ENCODE data around the gene GOLGA5. TPM values are rescaled to one million over a fixed set of nuclear protein-coding genes. Genes with fewer than 3 reads are reported as not detected.

Gene GOLGA5
- total and polyA plus RNA-seq, 2 of the 8 experiments (the other 6 are each of a cell fraction or from before 2014, with no cell fraction given): 13.0 to 25.4 TPM

DNA sequence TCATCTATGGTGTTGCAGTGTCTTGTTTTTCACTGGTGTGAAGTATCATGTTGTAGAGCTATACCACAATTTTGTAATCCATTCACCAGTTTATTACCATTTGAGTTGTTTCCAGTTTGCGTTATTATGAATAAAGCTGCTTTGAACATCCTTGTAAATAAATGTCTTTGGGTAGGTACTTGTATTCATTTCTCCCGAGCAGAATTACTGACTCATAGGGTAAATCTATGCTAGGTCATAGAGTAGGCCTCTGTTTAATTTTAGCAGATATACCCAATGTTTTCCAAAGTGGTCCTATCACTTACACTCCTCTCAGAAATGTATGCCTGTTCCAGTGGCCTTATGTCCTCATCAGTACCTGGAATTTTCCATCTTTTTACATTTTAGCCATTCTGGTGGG lies 6.6 kb upstream of the GOLGA5 start:
- H3K9ac ChIP-seq (replicated peaks in 1 of 4; ENCODE audit: extremely low read depth in 1 of 4, low read depth in 3 of 4, low read length in 3 of 4): no peak overlapping the region
- no peaks in the 10 kb centered on the region for H3K23me2 ChIP-seq (ENCODE audit: low read depth, low read length)
- H3K36me3 ChIP-seq (ENCODE audit: control insufficient read depth in 2 of 4, insufficient read depth in 4 of 4, low read length in 3 of 4): no peaks in the 10 kb centered on the region
- DNase-seq (ENCODE audit: low read depth in 1 of 2, low spot score in 2 of 2): no peak
- no peak overlapping the region for H4K5ac ChIP-seq (ENCODE audit: insufficient read length, low read depth, low read length)
- no peak overlapping the region for H2AFZ ChIP-seq (ENCODE audit: low read length)
- no peak overlapping the region for H2BK120ac ChIP-seq (replicated peaks; ENCODE audit: low read depth, low read length)
- no peaks in the 10 kb centered on the region for H4K20me1 ChIP-seq (replicated peaks in 1 of 2; ENCODE audit: control insufficient read depth in 1 of 2, insufficient read depth in 2 of 2, low read length in 2 of 2)
- H3K79me2 ChIP-seq (ENCODE audit: control insufficient read depth in 1 of 2, insufficient read depth in 2 of 2, low read length in 2 of 2): no peaks in the 10 kb centered on the region
- no peak overlapping the region for H3K27ac ChIP-seq (ENCODE audit: low read depth, low read length)
- no peak overlapping the region for H3K14ac ChIP-seq (ENCODE audit: insufficient read length)
- no peak for FAIRE-seq
- H3K4me2 ChIP-seq (ENCODE audit: insufficient read depth in 1 of 2, low read depth in 2 of 2, low read length in 2 of 2): no peak overlapping the region
- 83% methylated on average over 2 of the region's 2 CpGs; no CpG with 5 or more reads in 1 of the 2 experiments for WGBS, 2 experiments (ENCODE audit: extremely low coverage in 1 of 2, insufficient coverage in 1 of 2, insufficient read length in 1 of 2, insufficient replicate concordance in 2 of 2, low coverage in 1 of 2, low lambda C conversion rate in 2 of 2, missing lambda C conversion rate in 1 of 2)
- H3K79me1 ChIP-seq (ENCODE audit: low read depth, low read length): no peaks in the 10 kb centered on the region
- H3K27me3 ChIP-seq (replicated peaks in 1 of 4; ENCODE audit: control insufficient read depth in 3 of 4, extremely low read depth in 1 of 4, insufficient read depth in 3 of 4, low read length in 3 of 4): no peaks in the 10 kb centered on the region; a peak in 1 of 7 replicates
- H3K4me3 ChIP-seq (ENCODE audit: extremely low read depth in 1 of 4, insufficient read depth in 2 of 4, low read depth in 3 of 4, low read length in 4 of 4): no peak overlapping the region
- no peak overlapping the region for H3K56ac ChIP-seq (replicated peaks; ENCODE audit: insufficient read length, low read depth, low read length)
- POLR2A ChIA-PET (ENCODE audit: partially characterized antibody): interaction anchor here (0.6 kb wide), 1 partner anchor 39 kb away, joined by 3 read pairs; the partner anchor contains the start of gene LGMN
- H2BK15ac ChIP-seq (ENCODE audit: low read length): no peak overlapping the region
- H3K4ac ChIP-seq (replicated peaks; ENCODE audit: insufficient read length, low read depth, low read length): no peak overlapping the region
- H2BK20ac ChIP-seq (ENCODE audit: low read length): no peak overlapping the region
- no peak overlapping the region for H2BK5ac ChIP-seq (ENCODE audit: low read depth, low read length)
- H3K23ac ChIP-seq (ENCODE audit: insufficient read length): no peak overlapping the region
- no peak overlapping the region for H4K91ac ChIP-seq (replicated peaks; ENCODE audit: insufficient read length, low read length)
- no peak overlapping the region for H4K8ac ChIP-seq (ENCODE audit: extremely low read depth, insufficient read depth, low read length)
- no peak overlapping the region for H2AK5ac ChIP-seq (ENCODE audit: low read depth, low read length)
- no peak overlapping the region for H3K18ac ChIP-seq (ENCODE audit: extremely low read depth, low read length)
- H3K9me3 ChIP-seq (ENCODE audit: insufficient read depth in 2 of 2, low read depth in 1 of 2, low read length in 1 of 2): peaks cover 2% of the 10 kb centered on the region in 2 experiments; a peak in 3 of 4 replicates
- peaks cover 0 to 3% (median 0%) of the 10 kb centered on the region in 4 experiments; a peak in 1 of 7 replicates for H3K4me1 ChIP-seq (replicated peaks in 1 of 4; ENCODE audit: control insufficient read depth in 3 of 4, insufficient read depth in 4 of 4, low read length in 3 of 4)
- no peak overlapping the region for H2BK12ac ChIP-seq (ENCODE audit: low read depth, low read length)
- CTCF ChIA-PET (ENCODE audit: partially characterized antibody): interaction anchor here (0.7 to 0.8 kb wide), 2 partner anchors 64 to 73 kb away, joined by 4 read pairs; no protein-coding TSS in a partner anchor
- TF ChIP-seq SP2 (IDR thresholded peaks at IDR 0.05; ENCODE audit: low read length) (no peak), KDM5A (IDR thresholded peaks at IDR 0.05; ENCODE audit: low read length) (no peak), CBX5 (IDR thresholded peaks at IDR 0.05; ENCODE audit: low read depth, low read length) (no peak), RNF2 (IDR thresholded peaks at IDR 0.05; ENCODE audit: borderline replicate concordance, low read depth, low read length, missing control alignments, poor library complexity, severe bottlenecking) (no peak), CBX8 (IDR thresholded peaks at IDR 0.05; ENCODE audit: borderline replicate concordance, low read depth, low read length) (no peak), TAF7 (optimal IDR thresholded peaks at IDR 0.05; ENCODE audit: borderline replicate concordance, low read depth, low read length) (no peak), CTBP2 (IDR thresholded peaks at IDR 0.05; ENCODE audit: borderline replicate concordance, insufficient read depth, insufficient read length, low read length) (no peak)
- TF ChIP-seq, protein P1, sequence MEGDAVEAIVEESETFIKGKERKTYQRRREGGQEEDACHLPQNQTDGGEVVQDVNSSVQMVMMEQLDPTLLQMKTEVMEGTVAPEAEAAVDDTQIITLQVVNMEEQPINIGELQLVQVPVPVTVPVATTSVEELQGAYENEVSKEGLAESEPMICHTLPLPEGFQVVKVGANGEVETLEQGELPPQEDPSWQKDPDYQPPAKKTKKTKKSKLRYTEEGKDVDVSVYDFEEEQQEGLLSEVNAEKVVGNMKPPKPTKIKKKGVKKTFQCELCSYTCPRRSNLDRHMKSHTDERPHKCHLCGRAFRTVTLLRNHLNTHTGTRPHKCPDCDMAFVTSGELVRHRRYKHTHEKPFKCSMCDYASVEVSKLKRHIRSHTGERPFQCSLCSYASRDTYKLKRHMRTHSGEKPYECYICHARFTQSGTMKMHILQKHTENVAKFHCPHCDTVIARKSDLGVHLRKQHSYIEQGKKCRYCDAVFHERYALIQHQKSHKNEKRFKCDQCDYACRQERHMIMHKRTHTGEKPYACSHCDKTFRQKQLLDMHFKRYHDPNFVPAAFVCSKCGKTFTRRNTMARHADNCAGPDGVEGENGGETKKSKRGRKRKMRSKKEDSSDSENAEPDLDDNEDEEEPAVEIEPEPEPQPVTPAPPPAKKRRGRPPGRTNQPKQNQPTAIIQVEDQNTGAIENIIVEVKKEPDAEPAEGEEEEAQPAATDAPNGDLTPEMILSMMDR (IDR thresholded peaks at IDR 0.05; ENCODE audit: control extremely low read depth in 1 of 3, insufficient read depth in 1 of 3, low read depth in 1 of 3, low read length in 3 of 3): no peak
- TF ChIP-seq, protein P2, sequence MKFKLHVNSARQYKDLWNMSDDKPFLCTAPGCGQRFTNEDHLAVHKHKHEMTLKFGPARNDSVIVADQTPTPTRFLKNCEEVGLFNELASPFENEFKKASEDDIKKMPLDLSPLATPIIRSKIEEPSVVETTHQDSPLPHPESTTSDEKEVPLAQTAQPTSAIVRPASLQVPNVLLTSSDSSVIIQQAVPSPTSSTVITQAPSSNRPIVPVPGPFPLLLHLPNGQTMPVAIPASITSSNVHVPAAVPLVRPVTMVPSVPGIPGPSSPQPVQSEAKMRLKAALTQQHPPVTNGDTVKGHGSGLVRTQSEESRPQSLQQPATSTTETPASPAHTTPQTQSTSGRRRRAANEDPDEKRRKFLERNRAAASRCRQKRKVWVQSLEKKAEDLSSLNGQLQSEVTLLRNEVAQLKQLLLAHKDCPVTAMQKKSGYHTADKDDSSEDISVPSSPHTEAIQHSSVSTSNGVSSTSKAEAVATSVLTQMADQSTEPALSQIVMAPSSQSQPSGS (IDR thresholded peaks at IDR 0.05; ENCODE audit: low read length): no peak
